Left lobe of liver (tissue), 2 donors: Measurements from ENCODE around the gene MINDY4. TPM values are rescaled to one million over a fixed set of nuclear protein-coding genes. Genes with fewer than 3 reads are reported as not detected.

ENCODE experiments used
- ATAC-seq: fragments of 200-7000 bp; cut with Tn5 transposase; one replicate; pipeline ENCODE4 v1.9.1; 2020; ENCODE audit warnings: mild to moderate bottlenecking, moderate library complexity
- DNase-seq: peaks from one replicate; pipeline ENCODE4 v3.0.0-alpha.2; 2020; ENCODE audit warnings: low spot score
- total RNA-seq: library from RNA; stranded (reverse); gene quantifications from one replicate; pipeline ENCODE4 v1.2.1, GENCODE V29; 2021
- donor health status: DM: no; HTN: no; CAD: no; lungs with moderate emphysema.
- donor health status: DM: no; HTN: yes; CAD: no.

MINDY4 gene
- total RNA-seq, 1 donor from 2014 or later: 2.3 TPM

DNA sequence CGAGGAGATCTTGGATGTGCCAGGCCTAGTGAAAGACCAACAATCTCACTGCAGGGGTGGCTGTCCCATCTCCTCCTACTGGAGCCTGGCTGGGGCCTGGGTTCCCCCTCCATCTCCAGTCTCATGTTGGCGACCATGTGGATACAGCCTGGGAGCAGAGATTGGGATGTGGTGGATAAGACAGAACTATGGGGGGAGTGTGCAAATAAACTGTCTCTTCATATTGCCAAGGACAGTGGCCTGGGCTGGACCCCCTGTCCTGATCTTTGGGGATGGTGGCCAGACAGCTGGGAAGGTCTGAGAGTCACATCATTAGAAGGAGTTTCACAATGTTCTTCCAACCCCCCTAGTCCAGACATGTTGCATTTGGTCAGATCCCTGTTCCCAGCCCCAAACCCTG lies 5.8 kb upstream of the MINDY4 start:
- ATAC-seq: no peak

DNA sequence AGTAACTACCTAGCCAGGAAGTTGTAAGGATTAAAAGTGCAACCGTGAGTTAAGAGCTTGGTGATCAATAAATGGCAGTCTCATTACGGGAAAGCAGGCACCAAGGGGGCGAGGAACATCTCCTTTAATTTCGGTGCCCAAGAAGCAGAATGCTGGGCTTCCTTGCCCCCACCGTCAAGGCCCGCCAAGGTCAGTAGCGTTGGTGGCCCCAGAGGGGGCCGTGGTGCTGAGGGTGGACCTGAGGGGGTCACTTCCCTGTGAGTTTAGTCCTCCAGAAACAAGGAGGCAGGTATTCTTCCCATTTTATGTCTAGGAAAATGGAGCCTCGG lies 408 bp upstream of the MINDY4 start:
- ATAC-seq: peak; percentile 3
- no peak for DNase-seq

More for the DNA sequence above, 5.8 kb upstream of the MINDY4 start:
- DNase-seq: no peak

DNA sequence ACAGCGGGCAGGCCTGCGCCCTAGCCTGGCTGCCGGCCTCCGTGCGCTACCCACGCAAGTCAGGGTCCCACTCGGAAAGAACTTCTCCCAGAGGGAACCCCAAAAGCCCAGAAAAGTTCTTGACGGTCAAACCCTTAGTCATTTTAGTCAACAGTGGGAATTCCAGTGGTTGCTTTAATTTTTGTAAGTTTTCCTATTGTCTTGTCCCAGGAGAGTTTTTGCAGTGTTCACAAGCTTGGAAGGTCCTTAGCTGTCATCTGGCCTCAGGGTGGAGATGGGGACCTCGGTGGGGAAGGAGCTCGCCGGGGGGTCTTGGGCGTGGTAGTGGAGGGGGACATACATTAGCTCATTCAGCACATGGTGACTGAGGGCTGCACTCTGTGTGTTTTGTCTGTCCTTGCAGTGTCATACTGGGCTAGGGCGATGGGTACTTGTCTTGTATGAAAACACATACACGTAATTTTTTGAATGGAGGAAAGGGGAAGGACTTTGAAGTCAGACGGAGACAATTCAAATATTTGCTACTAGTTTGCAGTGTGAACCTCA lies 736 bp downstream of the MINDY4 start:
- ATAC-seq (peak; percentile 9), DNase-seq (no peak)

DNA sequence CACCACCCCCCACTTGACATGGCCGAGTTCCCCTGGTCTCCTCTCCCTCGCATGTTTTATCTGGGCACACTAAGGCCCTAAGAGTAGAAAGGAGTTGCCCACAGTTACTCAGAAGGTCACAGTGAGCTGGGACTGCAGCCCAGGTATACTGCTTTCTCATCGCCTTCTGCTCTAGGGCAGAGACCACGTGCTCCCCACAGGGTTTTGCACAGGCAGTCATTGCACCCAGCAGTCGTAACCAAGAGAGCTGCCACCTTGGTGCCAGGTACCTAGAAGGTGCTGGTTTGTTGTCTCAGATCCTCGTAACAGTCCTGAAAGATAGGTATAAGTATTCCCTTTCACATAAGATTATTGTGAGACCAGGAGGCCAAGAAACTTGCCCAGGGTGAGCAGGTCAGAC lies 1.8 kb downstream of the MINDY4 start:
- DNase-seq (peak; percentile 32), ATAC-seq (no peak)

DNA sequence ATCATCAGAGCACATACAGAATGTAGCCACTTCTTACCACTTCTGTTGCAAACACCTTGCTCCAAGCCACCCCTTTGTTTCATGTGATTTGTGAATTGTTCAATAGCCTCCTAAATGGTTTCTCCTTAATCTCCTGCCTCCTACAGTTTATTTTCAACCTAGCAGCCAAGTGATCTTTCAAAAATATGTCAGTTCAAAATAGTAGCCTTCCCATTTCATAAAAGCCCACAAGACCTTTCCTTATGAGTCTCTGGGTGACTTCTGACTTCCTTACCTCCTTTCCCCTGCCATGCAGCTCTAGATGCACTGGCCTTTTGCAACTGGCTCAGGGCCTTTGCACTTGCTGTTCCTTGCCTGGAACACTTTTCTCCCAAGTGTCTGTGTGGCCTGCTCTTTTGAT lies 4.8 kb downstream of the MINDY4 start:
- no peak for ATAC-seq

DNA sequence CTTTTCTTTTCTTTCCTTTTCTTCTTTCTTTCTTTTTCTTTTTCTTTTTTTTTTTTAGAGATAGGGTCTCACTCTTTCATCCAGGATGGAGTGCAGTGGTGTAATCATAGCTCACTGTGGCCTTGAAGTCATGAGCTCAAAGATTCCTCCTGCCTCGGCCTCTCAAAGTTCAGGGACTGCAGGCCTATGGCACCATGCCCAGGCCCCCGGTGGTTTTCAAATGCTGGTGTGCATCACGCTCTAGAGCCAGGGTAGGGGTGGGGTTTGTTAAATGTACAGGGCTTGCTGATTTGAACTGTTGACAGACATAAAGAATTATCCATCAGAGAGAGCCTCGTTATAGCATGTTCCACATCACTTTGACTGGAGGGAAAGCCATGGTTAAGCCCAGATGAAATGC lies 5.8 kb downstream of the MINDY4 start:
- no peak for ATAC-seq
- DNase-seq: peak; percentile 26

More for the DNA sequence above, 4.8 kb downstream of the MINDY4 start:
- DNase-seq: no peak

DNA sequence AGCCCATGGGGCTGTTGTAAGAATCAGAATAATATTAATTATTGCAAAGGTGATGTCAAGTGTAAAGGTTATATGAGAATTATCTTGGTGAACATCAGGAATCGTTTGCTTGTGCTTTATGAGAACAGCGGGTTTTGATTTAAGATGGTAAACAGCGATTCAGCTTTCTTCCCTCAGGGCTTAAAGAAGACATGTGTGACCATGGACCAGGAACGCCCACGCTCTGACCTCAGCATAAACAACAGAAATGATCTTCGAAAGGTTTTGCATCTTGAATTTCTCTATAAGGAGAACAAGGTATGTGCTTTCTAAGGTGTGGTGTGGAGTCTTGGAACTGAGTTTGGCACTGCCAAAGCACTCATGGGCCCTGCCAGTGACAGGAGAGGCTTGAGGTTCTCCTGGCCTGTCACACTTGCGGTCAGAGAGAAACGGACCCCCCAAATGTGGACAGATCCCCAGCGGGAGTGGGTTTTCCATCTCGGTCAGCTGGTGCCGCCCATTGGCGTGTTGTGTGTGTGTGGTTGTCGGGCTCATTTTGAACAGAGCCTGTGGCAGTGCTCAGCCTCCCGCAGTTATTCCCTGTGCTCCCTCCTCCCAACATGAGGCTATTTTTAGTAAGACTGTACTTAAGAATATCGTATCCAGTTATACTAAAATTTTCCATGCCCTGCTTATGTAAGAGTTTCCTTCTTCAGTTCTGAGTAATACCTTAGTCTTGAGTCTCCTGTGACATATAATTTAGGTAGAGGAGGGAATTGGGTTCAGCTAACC lies 7.2 kb downstream of the MINDY4 start:
- ATAC-seq (no peak), DNase-seq (peak; percentile 27)

DNA sequence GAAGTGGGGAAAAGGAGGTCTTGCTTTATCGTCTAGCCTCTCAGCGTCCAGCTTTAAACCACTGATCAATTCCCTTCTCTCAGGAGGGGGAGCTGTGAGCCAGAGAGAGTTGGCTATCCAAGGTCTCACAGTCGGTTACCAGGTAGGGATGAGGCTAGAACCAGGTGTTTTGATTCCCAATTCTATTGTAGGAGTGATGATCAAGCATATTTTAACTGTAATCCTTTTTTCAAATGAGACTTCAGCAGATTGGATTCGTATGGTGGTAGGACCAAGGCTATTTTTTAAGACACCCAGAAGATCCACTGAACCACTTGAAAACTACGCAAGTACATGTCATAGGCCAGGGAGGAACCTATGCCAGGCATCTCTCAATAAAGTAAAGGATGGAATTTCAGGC lies 8.4 kb downstream of the MINDY4 start:
- ATAC-seq: no peak

DNA sequence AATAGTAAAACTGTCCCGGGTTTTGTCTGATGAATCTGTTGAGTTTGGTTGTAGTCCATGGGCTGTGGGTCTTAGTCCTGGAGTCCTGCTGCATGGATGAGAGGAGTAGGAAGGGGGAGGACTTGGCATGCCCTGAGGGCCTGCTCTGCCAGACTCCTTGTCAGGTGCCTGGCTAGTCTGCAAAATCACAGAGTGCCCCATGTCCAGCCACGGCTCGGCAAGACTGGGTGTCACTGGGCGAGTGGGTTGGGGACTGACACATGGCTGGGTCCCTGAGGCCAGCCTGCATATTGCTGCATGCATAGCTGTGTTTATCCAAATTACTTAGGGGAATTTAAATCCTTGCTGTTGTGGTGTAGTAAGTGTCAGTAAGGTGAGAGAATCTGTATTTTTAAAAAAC lies 9.7 kb downstream of the MINDY4 start:
- ATAC-seq: no peak
- DNase-seq: peak; percentile 29

More for the DNA sequence above, 8.4 kb downstream of the MINDY4 start:
- no peak for DNase-seq

DNA sequence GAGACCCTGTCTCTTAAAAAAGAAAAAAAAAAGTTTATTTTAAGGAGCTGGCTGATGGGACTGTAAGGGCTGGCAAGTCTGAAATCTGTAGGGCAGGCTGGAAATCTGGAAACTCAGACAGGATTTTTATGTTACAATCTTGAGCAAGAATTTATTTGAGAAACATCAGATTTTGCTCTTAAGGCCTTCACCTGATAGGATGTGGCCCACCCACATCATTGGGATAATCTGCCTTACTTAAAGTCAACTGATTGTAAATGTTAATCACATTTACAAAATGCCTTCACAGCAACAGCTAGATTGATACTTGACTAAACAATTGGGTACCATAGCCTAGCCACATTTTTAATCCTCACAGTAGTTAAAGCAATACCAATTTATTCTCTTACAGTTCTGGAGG lies 11.5 kb downstream of the MINDY4 start:
- ATAC-seq (no peak), DNase-seq (no peak)

DNA sequence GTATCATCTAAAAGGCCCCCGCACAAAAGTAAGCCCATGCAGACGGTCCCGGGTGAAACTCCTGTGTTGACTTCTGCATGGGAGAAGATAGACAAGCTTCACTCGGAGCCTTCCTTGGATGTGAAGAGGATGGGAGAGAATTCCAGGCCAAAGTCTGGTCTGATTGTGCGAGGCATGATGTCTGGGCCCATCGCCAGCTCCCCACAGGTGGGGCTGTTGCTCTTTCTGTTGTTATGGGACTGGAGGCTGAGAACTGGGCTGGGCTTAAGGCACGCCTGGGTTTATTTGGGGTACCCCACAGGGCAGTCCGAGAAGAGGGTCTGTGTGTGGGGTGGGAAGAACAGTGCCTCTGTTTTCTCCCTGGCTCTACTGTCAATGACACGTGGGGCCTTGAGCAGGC lies 14.6 kb downstream of the MINDY4 start:
- ATAC-seq: no peak
- no peak for DNase-seq

DNA sequence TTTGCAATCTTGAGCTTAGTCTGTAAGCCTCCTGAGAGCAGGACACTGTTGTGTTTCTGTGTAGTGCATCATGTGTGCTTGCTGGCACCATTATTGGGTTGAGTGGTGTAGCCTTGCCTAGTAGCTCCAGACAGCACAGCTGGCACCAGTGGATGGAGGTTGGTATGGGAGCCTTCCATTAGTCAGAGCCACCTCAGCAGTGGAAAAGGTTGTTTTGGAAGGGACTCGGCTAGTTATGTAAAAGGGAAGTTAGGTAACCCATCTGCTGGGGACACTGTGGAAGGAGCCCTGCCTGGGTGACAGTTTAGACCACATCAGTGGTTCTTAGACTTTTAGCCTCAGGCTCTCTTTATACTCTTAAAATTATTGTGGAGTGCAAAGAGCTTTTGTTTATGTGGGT lies 16.3 kb downstream of the MINDY4 start:
- no peak for DNase-seq
- ATAC-seq: peak; percentile 22

DNA sequence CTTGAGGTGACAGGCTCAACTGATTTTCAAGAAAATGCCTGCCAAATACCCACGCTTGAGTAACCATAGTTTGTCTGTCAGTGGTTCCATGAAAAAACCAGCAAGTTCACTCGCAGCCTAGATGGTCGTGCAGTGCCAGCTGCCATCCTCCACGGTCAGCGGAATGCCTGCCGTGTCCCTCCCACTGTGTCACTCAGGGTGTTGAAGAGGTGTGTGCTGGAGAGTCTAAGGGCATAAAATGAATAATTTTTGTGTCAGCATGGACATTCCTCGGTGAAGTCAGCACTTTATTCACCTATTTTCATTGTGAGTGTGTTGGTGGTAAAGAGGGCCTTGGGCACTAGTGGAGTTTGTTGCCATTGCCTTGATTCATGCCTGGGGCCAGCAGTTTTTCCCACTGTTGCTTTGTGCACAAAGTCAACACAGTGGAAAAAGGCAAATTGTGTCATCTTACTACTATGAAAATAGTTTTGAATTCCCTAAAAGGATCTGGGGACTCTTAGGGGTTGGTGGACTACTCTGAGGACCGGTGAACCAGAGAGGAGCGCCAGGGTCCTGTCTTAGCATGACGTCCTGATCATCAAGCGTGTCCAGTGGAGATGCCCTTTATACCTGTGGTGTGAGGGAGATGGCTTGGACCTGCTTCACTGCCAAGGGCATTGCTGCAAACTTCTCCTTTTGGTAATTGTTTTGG lies 17.6 kb downstream of the MINDY4 start:
- ATAC-seq: no peak
- DNase-seq: no peak

DNA sequence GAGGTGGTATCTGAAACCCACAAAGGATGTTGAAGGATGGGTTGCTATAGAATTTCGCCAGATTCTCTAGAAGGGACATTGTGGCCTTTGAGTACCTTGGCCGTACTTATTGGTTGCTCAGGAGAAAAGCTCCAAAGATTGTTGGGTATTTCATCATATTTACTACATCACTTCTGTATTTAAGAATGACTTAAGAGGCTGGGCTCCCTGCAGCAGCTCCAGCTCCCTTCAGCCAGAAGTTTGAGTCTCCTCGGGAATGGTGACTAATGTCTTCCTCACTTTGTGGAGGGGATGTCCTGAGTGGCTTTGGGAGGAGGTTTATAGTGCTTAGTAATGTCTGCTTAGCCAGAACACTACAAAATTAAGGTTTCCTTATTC lies 18.1 kb downstream of the MINDY4 start:
- no peak for ATAC-seq
- no peak for DNase-seq

DNA sequence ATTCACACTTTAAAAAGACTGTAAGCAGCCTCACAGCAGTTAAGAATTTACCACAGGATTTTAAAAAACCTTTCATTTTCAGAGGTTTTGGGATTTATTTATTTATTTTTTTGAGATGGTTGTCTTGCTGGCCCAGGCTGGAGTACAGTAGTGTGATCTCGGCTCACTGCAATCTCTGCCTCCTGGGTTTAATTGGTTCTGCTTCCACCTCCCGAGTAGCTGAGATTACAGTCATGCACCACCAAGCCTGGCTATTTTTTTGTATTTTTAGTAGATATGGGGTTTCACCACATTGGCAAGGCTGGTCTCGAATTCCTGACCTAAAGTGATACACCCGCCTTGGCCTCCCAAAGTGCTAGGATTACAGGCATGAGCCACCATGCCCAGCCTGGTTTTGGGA lies 19.1 kb downstream of the MINDY4 start:
- DNase-seq: no peak
- no peak for ATAC-seq

DNA sequence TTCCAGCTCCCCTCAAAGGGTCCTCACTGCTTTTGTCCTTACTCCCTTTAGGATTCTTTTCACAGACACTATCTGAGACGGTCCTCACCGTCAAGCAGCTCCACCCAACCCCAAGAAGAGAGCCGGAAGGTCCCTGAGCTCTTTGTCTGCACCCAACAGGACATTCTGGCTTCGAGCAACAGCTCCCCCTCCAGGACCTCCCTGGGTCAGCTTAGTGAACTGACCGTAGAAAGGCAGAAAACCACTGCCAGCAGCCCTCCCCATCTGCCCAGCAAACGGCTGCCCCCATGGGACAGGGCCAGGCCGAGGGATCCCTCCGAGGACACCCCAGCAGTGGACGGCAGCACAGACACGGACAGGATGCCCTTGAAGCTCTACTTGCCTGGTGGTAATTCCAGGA lies 19.9 kb downstream of the MINDY4 start:
- ATAC-seq: no peak

DNA sequence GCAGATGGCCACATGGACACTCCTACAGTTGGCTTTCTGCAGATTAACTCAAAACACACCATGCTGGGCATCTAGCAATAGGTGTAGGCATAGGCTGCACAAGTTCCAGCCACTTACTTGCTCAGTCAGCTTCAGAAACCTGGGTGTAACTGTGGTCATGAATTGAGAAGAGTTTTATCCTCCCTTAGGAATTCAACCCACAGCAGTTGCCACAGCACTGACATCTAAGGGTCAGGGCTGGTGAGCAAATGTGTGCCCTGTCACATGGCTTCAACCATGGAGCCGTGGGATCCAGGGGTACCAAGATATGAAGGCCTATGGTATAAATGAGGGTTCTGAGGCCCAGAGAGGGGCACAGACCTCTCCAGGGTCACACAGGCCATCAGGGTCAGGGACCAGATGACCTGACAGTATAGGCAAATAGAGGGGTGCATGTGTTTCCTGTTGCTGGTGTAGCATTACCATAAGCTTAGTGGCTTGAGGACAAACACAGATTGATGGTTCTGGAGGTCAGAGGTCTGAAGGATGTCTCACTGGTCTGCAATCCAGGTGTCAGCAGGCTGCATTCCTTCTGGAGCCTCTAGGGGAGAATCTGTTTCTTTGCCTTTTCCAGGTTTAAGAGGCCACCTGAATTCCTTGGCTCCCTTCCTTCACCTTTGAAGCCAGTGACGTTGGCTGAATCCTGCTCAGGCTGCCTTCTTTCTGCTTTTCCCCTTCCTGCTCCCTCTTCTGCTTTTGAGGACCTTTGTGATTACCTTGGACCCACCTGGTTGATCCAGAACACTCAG lies 24.1 kb downstream of the MINDY4 start:
- ATAC-seq (no peak), DNase-seq (no peak)

More for the DNA sequence above, 19.9 kb downstream of the MINDY4 start:
- no peak for DNase-seq

DNA sequence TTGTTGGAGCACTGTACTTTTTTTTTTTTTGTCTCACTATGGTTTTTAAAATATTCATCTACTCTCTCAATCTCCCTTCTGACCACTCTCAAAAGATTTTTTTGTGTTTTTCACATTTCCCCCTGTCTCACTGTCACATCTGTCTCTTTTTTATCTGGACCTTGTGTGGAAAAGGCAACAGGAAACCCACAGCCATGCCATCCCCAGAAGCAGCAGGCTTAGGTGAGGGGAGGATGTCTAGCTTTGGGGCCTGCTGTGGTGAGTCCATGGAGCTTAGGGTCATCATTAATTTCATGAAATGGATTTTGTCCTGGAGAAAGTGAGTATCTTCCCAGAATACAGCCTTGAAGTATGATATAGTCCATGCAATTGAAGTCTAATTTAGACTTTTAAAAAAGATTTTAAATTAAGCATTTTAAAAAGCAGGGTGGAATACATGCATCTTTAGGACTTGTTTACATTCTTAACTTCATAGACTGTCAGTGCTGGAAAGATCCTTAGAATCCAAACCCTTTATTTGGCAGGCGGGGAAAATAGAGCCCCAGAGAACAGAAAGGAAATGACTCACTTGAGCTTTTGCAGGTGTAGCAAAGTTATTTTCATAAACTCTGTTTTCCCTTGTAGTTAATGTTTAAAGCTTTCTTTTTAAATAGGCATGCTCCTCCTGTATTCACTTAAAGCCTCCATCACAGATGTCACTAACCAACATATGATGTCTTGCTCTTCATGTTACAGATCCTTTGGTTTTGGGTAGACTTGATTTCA lies 25.1 kb downstream of the MINDY4 start:
- no peak for ATAC-seq
- DNase-seq: no peak

DNA sequence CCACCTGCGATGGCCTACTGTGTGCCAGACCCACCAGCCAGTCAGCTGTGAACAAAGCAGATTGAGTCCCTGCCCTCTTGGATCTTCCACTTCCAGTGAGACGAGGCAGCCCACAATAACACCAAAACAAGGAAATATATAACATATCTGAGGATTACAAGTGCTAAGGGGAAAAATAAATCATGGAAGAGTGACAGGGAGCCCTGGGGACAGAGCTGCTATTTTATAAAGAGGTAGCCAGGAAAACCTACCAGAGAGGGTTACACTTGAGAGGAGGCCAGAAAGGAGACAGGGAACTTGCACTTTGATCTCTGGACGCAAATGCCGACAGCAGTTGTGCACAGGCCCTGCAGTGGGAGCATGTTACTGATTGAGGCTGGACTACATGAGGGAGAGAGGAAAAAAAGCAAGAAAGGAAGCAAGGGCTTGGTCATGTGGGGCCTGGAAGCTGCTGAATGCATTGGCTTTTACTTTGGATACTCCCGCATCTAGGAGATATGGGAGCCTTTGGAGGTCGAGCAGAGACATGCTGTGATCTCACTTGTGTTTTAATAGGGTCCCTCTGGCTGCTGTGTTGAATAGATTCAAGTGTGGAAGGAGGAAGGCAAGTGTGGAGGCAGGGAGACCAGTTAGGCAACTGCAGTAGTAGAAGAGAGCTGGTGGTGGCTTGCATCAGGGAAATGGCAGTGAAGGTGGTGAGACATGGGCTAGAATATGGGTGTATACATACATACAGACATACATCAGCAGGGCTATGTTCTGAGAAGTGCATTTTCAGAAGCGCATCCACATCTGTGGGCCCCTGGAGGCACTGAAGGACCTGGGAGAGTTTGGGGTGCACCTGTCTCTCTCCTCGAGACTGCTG lies 26.2 kb downstream of the MINDY4 start:
- DNase-seq (peak; percentile 65), ATAC-seq (peak; percentile 86)
